ENCODE measurements around the gene CEP112. TPM values are rescaled to one million over a fixed set of nuclear protein-coding genes. Genes with fewer than 3 reads are reported as not detected.

Gene CEP112
- polyA plus RNA-seq, 1 donor (not counting 4 experiments of a cell fraction or from before 2014, with no cell fraction given) = 2.6 TPM

GRCh38 chr17:66215529-66215911 is 23.6 kb upstream of the CEP112 start:
- H2AFZ ChIP-seq (ENCODE audit: control insufficient read depth, low read length) = no peak overlapping the region
- H3K9me1 ChIP-seq (ENCODE audit: control insufficient read depth, extremely low read depth, insufficient read depth, low read length) = no peaks in the 10 kb centered on the region
- no peak overlapping the region for H3K9ac ChIP-seq (ENCODE audit: control insufficient read depth, extremely low read depth, insufficient read depth, low read length)
- no peak overlapping the region for H3K4me3 ChIP-seq (ENCODE audit: control insufficient read depth in 2 of 3, extremely low read depth in 1 of 3, insufficient read depth in 2 of 3, low read depth in 1 of 3, low read length in 3 of 3)
- H3K4me1 ChIP-seq (ENCODE audit: control insufficient read depth, extremely low read depth, insufficient read depth, low read length) = no peaks in the 10 kb centered on the region
- H4K20me1 ChIP-seq (ENCODE audit: control insufficient read depth, extremely low read depth, insufficient read depth, low read length) = no peaks in the 10 kb centered on the region
- no peaks in the 10 kb centered on the region for H3K79me2 ChIP-seq (ENCODE audit: control insufficient read depth, insufficient read depth, low read length)
- DNase-seq (ENCODE audit: low read depth, low spot score) = no peak
- peaks cover 9% of the 10 kb centered on the region for H3K27me3 ChIP-seq (ENCODE audit: control insufficient read depth, extremely low read depth, insufficient read depth, low read length)
- no peak overlapping the region for H3K27ac ChIP-seq (ENCODE audit: control insufficient read depth, insufficient read depth, low read length)
- H3K4me2 ChIP-seq (ENCODE audit: control insufficient read depth, extremely low read depth, insufficient read depth, low read depth, low read length) = no peak overlapping the region
- no peaks in the 10 kb centered on the region for H3K9me3 ChIP-seq (ENCODE audit: control insufficient read depth, low read depth, low read length)
- dilution Hi-C loops (cut with MboI; ENCODE audit: extremely low pct_ligation_motif_present, low sequenced_read_pairs) = no loop called here
- TF ChIP-seq CTCF (optimal IDR thresholded peaks at IDR 0.05 in 1 of 3, IDR thresholded peaks at IDR 0.05 in 1 of 3, conservative IDR thresholded peaks at IDR 0.05 in 1 of 3; ENCODE audit: extremely low read depth in 1 of 3, insufficient read depth in 2 of 3, low read length in 3 of 3) (no peak), EZH2 (IDR thresholded peaks at IDR 0.05; ENCODE audit: low read length) (no peak)
- no peaks in the 10 kb centered on the region for H3K36me3 ChIP-seq (ENCODE audit: control insufficient read depth in 2 of 2, extremely low read depth in 1 of 2, insufficient read depth in 2 of 2, low read length in 2 of 2)
- FAIRE-seq = no peak

GRCh38 chr17:66214884-66215528 is 23.1 kb upstream of the CEP112 start:
- Histone ChIP-seq H3K9me1 (ENCODE audit: control insufficient read depth, extremely low read depth, insufficient read depth, low read length) (no peaks in the 10 kb centered on the region), H3K4me1 (ENCODE audit: control insufficient read depth, extremely low read depth, insufficient read depth, low read length) (no peaks in the 10 kb centered on the region), H3K9me3 (ENCODE audit: control insufficient read depth, low read depth, low read length) (no peaks in the 10 kb centered on the region), H3K4me3 (ENCODE audit: control insufficient read depth in 2 of 3, extremely low read depth in 1 of 3, insufficient read depth in 2 of 3, low read depth in 1 of 3, low read length in 3 of 3) (no peak overlapping the region), H3K4me2 (ENCODE audit: control insufficient read depth, extremely low read depth, insufficient read depth, low read depth, low read length) (no peak overlapping the region), H3K79me2 (ENCODE audit: control insufficient read depth, insufficient read depth, low read length) (no peaks in the 10 kb centered on the region), H3K27me3 (ENCODE audit: control insufficient read depth, extremely low read depth, insufficient read depth, low read length) (peaks cover 9% of the 10 kb centered on the region), H3K9ac (ENCODE audit: control insufficient read depth, extremely low read depth, insufficient read depth, low read length) (no peak overlapping the region), H3K36me3 (ENCODE audit: control insufficient read depth in 2 of 2, extremely low read depth in 1 of 2, insufficient read depth in 2 of 2, low read length in 2 of 2) (no peaks in the 10 kb centered on the region), H3K27ac (ENCODE audit: control insufficient read depth, insufficient read depth, low read length) (no peak overlapping the region), H4K20me1 (ENCODE audit: control insufficient read depth, extremely low read depth, insufficient read depth, low read length) (no peaks in the 10 kb centered on the region), H2AFZ (ENCODE audit: control insufficient read depth, low read length) (no peak overlapping the region)
- FAIRE-seq (no peak), DNase-seq (ENCODE audit: low read depth, low spot score) (no peak)
- TF ChIP-seq EZH2 (IDR thresholded peaks at IDR 0.05; ENCODE audit: low read length) (no peak), CTCF (optimal IDR thresholded peaks at IDR 0.05 in 1 of 3, IDR thresholded peaks at IDR 0.05 in 1 of 3, conservative IDR thresholded peaks at IDR 0.05 in 1 of 3; ENCODE audit: extremely low read depth in 1 of 3, insufficient read depth in 2 of 3, low read length in 3 of 3) (no peak)
- dilution Hi-C loops (cut with MboI; ENCODE audit: extremely low pct_ligation_motif_present, low sequenced_read_pairs) = no loop called here

All from keratinocyte (primary cell).